GM19193 (cell line): ENCODE results near the gene KIAA0825.

Source experiments
- POLR2A ChIP-seq: IDR thresholded peaks from 4 replicates; pipeline ENCODE4 v1.6.1; 2011; ENCODE audit not compliant: insufficient read depth, insufficient read length; ENCODE audit errors: extremely low read depth

Gene KIAA0825

GRCh38 chr5:94395468-94395867 lies 222.9 kb downstream of the KIAA0825 start:
- TF ChIP-seq POLR2A, result no peak

GRCh38 chr5:94391996-94392395 lies 226.4 kb downstream of the KIAA0825 start:
- no peak for TF ChIP-seq POLR2A

- TF ChIP-seq POLR2A, result no peak
These were observed 228.9 kb downstream of the KIAA0825 start for GRCh38 chr5:94389515-94389899.

GRCh38 chr5:94388773-94389514 lies 229.5 kb downstream of the KIAA0825 start:
- TF ChIP-seq POLR2A, result no peak

- no peak for TF ChIP-seq POLR2A
These were observed 232.6 kb downstream of the KIAA0825 start for GRCh38 chr5:94385767-94386166.

GRCh38 chr5:94378062-94378461 lies 240.3 kb downstream of the KIAA0825 start:
- no peak for TF ChIP-seq POLR2A

- no peak for TF ChIP-seq POLR2A
These were observed 241.6 kb downstream of the KIAA0825 start for GRCh38 chr5:94376672-94377345.

- TF ChIP-seq POLR2A, result no peak
These were observed 242.6 kb downstream of the KIAA0825 start for GRCh38 chr5:94375801-94376200.

- TF ChIP-seq POLR2A, result no peak
These were observed 244.1 kb downstream of the KIAA0825 start for GRCh38 chr5:94374336-94374735.

GRCh38 chr5:94367900-94368299 lies 250.5 kb downstream of the KIAA0825 start:
- no peak for TF ChIP-seq POLR2A

- no peak for TF ChIP-seq POLR2A
These were observed 251.6 kb downstream of the KIAA0825 start for GRCh38 chr5:94366811-94367210.

GRCh38 chr5:94362857-94363256 lies 255.5 kb downstream of the KIAA0825 start:
- TF ChIP-seq POLR2A, result no peak

GRCh38 chr5:94361832-94362796 lies 256.3 kb downstream of the KIAA0825 start:
- TF ChIP-seq POLR2A, result no peak

GRCh38 chr5:94361161-94361560 lies 257.2 kb downstream of the KIAA0825 start:
- TF ChIP-seq POLR2A, result no peak
